GDM1 (cell line): ENCODE data around the gene JPT2.

Source experiments
- DNase-seq: peaks from one replicate; lab custom pipeline; 2025; lab: John Stamatoyannopoulos, UW

Gene JPT2

GRCh38 chr16:1677942-1678499 is at the start of gene JPT2:
JPT2 (plus strand) TSS chr16:1678279; CDS start chr16:1678313, 34 bp downstream.
- peak; percentile 97 for DNase-seq

GRCh38 chr16:1630450-1631213 is 47.4 kb upstream of the JPT2 start:
- DNase-seq: no peak

GRCh38 chr16:1631230-1631629 is 46.8 kb upstream of the JPT2 start:
- DNase-seq: no peak

GRCh38 chr16:1631931-1632637 is 46.0 kb upstream of the JPT2 start:
- DNase-seq: no peak

- DNase-seq: no peak
These were observed 45.5 kb upstream of the JPT2 start for GRCh38 chr16:1632638-1632970.

GRCh38 chr16:1633310-1633709 is 44.8 kb upstream of the JPT2 start:
- no peak for DNase-seq

GRCh38 chr16:1634541-1634940 is 43.5 kb upstream of the JPT2 start:
- no peak for DNase-seq

GRCh38 chr16:1635070-1635469 is 43.0 kb upstream of the JPT2 start:
- no peak for DNase-seq

- DNase-seq: no peak
These were observed 40.6 kb upstream of the JPT2 start for GRCh38 chr16:1637526-1637925.

GRCh38 chr16:1638757-1639156 is 39.3 kb upstream of the JPT2 start:
- DNase-seq: no peak

GRCh38 chr16:1639282-1639681 is 38.8 kb upstream of the JPT2 start:
- no peak for DNase-seq

GRCh38 chr16:1639860-1640259 is 38.2 kb upstream of the JPT2 start:
- no peak for DNase-seq

GRCh38 chr16:1640261-1640941 is 37.7 kb upstream of the JPT2 start:
- DNase-seq: no peak

GRCh38 chr16:1641261-1641660 is 36.8 kb upstream of the JPT2 start:
- no peak for DNase-seq

GRCh38 chr16:1642148-1642547 is 35.9 kb upstream of the JPT2 start:
- DNase-seq: no peak

GRCh38 chr16:1642753-1643152 is 35.3 kb upstream of the JPT2 start:
- no peak for DNase-seq

- DNase-seq: no peak
These were observed 34.6 kb upstream of the JPT2 start for GRCh38 chr16:1643521-1643920.

GRCh38 chr16:1645914-1646525 is 32.1 kb upstream of the JPT2 start:
- DNase-seq: peak; percentile 31

- no peak for DNase-seq
These were observed 30.2 kb upstream of the JPT2 start for GRCh38 chr16:1647856-1648255.

- DNase-seq: no peak
These were observed 27.9 kb upstream of the JPT2 start for GRCh38 chr16:1650131-1650530.

- no peak for DNase-seq
These were observed 26.7 kb upstream of the JPT2 start for GRCh38 chr16:1651094-1651973.

GRCh38 chr16:1651974-1652312 is 26.1 kb upstream of the JPT2 start:
- no peak for DNase-seq
